Right hindlimb (tissue), 1 donor: ENCODE data around the gene CATSPER3.

Experiments
- DNase-seq: peaks from one replicate; pipeline ENCODE4 v3.0.0-alpha.2; 2018

The CATSPER3 gene

DNA sequence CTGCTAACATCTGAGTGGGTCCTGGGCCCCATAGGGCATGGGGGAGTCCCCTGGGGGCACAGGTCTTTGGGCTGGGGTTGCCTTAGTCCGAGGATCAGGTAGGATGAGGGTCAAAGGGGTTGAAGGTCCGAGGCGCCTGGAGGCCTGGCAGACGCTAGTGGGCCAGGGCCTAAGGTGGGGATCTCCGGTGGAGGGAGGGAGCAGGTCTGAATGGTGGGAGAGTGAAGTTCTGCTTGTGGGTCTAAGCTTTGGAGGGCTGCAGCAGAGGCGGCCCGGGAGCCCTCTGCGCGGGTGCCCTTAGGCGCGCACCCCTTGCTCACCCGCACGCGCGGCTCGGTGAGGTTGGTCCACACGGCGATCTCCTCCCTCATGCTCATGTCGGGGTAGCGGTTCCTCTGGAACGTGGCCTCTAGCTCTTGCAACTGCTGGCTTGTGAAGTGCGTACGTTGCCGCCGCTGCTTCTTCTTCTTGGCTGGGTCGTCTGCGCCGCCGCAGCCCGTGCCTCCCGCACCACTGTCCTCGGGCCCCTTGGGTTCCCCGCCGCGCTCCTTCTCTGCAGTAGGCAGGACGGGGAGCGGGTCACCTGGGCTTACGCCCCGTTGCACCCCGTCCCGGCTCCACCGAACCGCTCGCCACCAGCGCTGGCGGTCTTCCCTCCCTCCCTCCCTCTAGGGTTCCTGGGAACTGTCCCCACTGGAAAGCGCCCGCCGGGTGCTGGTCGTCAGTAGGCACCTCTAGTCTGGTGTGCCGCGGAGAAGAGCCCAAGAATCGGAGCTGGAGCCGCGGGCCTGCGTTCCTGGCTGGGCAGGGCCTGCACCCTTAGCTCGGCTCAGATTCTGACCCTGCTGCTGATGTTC is 63.5 kb downstream of the CATSPER3 start:
- peak; percentile 51 for DNase-seq

DNA sequence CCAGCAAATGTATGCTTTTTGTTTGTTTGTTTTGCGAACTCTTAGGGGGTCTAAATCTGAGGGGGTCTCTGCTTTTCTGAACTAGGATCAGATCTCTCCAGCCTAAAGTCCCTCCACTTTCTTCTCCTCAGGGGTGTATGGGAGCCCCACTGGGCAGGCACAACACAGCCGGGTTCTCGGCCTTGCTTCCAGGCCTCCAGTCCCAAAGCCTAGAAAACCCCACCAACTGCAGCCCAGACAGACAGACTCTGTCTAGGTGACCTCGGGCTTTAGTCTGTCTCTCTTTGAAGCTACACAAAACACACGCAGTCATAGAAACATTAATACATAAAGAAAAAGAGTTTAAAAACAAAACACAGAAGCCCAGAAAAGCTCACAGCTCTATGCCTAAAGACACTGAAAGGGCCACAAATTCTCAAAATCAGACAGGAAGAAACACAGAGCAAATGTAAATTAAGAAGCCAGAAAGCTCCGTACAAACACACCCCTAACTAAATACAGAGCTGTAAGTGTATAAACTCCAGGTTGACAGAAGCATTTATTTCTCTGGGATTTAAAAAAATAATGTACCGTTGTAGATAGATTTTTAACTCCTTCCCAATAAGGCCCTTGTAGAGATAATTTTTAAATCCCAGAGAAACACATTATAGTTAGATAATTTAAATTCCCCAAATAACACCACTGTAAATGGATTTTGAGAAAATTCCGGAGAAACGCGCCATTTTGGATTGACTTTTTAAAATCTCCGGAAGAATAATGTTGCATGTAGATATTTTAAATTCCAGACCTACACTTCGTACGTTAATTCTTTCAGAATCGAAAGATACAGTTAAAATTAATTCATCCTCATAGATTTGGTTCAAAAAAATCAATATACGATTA is 64.3 kb downstream of the CATSPER3 start:
- peak; percentile 43 for DNase-seq

DNA sequence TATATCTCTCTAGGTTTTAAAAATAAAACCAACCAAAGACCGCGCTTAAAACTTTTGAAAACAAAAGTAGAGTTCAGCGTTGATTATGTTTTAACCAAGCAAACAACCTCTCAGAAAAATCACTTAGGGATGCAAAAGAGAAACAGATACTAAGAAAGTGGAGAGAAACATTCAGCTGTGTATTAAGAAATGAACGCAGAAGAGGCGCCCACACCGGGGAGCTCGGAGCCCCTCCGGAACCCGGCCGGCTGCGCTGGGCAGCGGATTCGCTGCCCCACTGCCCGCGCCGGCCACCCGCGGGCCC is 64.9 kb downstream of the CATSPER3 start:
- no peak for DNase-seq

DNA sequence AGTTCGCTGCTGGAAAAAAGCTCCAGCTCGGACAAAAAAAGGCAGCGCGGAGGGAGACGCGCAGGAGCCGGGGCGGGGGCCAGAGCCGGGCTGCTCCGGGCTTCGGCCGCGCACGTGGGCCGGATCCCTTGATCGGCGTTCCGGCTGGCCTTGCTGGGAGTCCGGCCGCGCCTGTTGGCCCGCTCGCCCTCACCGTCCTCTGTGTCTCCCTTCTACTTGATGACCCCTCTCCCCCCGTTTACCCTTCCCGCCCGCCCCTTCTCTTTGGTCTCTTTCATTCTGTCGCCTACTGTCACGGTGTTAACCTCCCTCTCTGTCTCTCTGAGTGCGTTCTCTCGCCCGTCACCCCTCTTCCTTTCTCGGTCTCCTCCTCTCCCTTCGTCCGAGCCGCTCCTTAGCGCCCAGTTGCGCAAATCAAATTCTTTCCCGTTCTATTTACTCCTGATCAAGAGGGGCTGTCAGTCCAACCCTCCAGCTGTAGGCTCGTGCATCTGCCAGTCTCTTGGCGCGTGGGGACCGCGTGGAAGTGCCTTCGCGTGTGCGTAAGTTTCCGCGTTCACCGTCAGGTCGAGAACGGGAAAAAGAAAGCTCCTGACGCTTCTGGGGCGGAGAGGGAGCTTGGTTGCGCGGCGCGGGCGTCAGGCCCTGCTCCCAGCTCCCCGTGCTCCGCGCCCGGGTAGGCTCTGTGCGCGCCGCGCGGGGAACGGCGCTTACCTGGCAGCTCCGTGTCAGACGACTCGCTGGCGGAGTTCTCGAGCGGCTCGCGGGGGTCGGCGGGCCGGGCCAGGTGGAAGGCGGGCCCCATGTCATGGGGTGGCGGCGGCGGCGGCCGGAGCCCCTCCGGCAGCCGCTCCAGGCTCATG is 65.5 kb downstream of the CATSPER3 start:
- peak; percentile 61 for DNase-seq

DNA sequence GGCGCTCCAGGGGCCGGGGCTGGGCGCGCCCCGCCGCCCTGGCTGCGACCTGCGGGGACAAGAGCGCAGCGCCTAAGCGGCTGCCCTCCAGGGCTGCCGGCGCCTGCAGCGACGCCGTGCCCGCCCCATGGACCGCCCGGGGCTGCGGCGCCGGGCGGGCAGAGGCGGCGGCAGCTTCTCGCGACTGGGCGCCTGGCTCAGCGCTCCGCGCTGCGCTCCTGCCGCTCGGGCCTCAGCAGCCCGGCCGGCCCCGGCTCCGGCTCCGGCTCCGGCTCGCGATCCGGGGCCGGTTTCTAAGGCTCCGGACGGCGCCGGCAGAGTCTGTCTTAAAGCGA is 66.2 kb downstream of the CATSPER3 start, which contains the start of gene PITX1:
Gene PITX1, minus strand, starts transcription at position 328 of the 335 bp plus-strand sequence. CDS start 347 bp downstream, outside the sequence.
- peak; percentile 26 for DNase-seq

DNA sequence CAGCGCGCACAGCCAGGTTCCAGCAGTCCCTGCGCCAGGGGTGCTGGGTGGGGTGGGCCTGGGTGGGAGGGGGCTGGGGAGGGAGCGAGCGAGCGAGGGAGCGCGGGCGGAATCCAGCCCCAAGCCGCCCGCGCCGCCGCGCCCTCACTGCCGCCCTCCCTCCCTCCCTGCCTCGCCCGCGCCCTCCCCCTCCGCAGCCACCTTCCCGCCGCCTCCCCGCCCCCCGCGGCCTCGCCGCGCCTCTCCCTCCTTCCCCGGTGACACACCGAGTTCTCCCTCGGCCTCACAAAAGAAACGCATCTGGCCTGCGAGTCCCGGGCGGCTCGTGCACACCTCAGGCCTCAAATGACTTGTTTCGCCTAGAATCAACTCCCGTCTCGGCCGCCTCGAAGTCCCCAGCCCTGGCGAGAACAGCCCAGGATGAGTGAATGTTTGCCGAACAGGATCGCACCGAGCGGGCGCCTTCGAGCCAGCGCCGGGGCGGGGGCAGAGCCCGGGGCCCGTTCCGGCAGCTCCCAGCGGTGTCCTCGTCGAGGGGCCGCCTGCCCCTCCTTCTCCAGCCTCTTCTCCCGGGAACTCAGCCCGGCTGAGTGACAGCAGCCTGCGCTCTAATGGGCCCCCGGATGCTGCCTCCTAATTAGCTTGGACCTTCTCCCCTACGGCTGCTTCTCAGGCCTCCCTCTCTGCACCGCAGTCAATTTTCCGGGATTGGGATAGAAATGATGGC is 66.7 kb downstream of the CATSPER3 start:
- peak; percentile 85 for DNase-seq

DNA sequence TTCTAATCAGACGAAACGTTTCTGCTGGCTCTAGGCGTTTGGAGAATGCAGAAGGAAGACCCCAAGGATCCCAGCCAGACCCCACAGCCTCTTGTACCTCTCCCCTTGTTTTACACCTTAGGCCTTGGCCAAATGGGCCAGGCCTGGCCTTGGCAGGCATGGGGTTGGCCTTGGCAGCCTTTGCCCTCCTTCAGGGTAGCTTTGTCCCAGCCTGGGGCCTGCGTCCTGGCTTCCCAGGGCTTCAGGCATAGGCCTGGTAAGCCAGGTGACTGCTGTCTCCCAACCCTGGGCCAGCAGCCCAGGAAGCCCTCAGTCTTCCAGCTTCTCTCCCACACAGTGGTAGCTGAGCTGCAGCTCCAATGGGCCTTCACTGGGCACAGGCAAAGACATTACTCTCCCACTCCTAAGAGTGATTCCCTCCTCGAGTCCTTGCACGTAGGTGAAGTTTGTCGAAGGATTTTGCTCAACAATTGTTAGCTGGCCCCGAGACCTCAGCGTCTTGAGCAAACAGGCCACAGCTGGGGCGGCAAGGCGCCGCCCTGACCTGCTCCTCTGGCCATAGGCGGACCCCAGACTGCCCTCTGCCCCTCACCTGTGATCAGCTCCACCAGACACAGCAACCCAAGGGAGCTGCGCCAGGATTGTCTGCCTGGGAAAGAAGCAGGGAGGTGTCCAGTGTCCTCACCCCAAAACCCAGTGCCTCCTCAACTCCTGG is 67.4 kb downstream of the CATSPER3 start:
- DNase-seq = no peak

DNA sequence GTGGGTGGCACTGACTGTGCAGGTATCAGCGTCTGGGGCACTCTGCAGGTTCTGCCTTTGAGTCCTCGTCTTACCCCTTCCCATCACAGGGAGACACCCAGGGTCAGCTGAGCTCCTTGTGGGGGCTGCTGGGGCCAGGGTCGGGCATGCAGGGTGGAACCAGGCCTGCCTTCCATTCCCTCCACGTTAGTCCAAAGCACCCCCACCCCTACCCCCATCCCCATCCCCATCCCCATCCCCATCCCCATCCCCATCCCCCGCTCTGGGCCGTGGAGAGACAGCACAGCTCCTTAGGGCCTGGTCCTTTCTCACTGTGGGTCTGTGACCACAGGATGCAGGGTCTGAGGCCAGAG is 67.9 kb downstream of the CATSPER3 start:
- no peak for DNase-seq

DNA sequence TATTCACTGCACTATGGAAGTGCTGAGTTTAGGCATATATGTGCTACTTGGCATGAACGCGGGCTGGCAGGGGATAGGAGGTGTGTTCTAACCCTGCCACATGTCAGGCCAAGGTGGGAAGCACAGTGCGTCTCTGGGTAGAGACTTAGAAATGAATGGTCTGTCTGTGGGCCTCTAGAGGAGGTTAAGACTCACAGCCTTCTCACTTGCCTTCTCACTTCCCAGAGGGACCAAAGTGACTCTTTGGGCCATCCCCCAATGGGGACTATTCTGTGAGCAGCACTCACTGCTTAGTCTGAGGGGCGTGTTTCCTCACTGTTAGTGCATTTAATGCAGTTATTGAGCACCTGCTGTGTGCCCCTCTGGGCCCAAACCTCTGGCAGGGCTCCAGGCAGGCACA is 68.7 kb downstream of the CATSPER3 start:
- DNase-seq = no peak

DNA sequence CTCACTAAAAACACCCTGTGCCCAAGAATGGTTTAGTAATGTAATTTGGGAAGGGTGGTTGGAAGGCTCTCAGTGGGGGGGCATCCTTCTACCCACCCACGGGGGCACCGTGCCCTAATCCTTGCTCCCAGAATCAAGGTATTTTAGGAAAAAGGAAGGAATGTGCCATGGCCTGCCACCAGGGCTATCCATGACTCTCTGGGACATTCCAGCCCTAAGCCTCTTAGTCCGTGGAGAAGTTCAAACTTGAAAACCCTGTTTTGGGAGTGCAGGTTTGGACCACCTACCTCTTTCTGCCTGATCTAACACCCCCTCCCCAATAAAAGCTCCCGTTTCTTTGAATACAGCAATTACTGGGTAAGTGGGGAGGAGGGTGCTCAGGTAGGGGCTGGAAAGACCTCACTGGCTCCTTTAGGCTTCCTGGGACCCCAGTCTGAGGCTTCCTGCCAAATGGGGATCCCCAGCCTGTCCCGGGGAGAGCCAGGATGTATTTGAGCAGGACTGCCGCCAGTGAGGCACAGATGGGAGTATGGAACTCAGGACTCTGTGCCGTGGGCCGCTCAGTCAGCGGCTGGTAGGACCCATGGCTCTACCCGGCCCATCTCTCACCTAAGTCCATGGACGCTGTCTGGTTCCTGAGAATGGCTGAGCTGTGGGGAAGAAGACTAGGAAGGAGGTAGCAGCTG is 70.0 kb downstream of the CATSPER3 start:
- DNase-seq = no peak

DNA sequence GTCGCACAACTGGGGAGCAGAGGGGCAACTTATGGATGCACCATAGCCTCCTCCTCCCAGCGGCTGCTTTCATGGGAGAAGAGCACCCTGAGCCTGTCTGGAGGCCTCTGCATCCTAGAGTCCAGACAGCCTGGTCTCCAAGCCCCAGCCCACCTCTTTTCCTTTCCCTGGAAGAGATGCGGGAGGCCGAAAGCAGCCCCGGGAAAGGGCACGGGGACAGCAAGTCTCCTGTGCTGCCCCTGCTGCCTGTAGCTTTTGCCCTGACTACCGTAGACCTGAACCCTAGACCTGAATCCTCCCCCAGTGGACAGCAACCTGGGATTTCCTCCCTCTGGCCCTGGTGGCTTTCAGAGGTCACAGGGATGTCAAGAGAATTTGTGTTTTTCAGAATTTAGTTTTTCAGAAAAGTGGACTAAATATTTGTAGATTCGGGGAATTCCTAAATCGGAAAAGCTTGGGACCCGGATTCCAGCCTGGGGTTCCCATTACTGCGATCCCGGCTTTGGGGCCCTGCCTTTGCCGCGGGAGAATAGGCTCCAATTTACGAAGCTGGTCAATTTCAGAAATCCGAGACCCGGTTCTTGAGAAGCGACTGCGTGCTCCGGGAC is 70.6 kb downstream of the CATSPER3 start:
- DNase-seq = no peak

DNA sequence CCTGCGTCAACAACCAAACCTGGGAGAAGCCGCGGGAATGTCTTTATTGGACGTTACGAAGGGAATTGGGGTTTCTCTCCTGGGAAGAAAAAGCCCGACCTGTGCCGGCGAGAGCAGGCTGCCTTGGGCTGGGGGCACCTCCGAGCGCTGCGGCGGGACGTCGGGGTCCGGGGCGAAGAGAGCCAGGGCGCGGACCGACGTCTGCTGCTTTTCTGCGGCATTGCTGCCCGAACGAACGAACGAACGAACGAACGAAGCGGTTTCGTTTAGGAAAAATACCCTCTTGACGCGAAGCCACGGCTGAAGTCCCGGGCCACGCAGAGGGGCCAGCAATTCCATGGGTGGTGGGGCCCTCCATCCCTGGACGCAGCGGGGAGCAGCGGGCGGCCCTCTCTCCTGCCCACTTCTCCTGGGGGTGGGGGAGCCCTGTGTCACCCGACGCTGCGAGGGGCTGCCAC is 71.1 kb downstream of the CATSPER3 start:
- no peak for DNase-seq

DNA sequence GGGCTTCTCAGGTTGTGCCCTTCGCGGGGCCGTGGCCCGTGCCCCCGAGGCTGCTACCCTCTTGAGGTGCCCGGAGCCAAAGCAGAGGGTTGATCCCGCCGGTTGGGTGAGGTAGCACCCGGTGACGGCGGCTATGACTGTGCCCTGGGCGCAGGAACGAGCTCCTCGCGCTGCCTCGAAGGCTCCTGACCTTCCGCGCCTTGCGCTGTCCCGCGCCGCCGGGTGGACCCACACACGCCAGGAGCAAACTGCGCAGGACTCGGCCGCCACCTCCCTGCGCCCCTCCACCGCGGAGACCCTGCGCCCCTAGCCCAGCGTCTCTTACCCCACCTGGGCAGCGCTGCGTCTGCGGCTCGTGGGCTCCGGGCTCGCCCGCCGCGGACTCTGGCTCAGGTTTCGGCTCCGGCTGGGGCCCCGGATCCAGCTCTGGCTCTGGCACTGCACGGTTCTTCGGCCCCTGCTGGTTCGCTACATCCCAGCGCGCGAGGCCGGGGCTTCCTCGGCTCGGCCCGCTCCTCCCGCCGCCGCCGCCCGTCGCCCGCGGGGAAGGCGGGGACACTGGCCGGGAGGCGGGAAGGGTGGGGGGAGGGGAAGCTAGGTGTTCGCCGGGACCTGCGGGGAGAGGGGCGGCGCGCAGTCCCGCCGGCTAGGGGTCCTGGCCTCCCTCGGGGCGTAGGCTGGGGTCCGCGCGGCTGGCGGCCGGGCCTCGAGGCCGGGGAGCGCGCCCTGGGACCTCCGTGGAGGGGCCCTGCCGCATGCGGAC is 71.7 kb downstream of the CATSPER3 start:
- DNase-seq = no peak

DNA sequence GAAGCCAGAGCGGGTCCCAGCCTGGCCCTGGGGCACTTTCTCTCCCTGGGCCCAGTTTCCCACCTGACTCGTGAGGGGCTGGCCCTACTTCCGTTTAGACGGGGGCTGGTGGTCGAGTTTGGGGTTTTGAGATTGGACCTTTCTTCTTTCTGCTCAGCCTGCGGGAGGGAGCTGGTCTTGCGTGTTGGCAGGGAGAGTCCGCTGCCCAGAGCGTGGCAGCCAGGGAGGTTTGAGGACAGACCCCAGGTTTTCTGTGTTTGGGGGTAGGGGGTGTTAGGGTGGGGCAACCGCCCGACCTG is 72.3 kb downstream of the CATSPER3 start:
- DNase-seq = no peak

DNA sequence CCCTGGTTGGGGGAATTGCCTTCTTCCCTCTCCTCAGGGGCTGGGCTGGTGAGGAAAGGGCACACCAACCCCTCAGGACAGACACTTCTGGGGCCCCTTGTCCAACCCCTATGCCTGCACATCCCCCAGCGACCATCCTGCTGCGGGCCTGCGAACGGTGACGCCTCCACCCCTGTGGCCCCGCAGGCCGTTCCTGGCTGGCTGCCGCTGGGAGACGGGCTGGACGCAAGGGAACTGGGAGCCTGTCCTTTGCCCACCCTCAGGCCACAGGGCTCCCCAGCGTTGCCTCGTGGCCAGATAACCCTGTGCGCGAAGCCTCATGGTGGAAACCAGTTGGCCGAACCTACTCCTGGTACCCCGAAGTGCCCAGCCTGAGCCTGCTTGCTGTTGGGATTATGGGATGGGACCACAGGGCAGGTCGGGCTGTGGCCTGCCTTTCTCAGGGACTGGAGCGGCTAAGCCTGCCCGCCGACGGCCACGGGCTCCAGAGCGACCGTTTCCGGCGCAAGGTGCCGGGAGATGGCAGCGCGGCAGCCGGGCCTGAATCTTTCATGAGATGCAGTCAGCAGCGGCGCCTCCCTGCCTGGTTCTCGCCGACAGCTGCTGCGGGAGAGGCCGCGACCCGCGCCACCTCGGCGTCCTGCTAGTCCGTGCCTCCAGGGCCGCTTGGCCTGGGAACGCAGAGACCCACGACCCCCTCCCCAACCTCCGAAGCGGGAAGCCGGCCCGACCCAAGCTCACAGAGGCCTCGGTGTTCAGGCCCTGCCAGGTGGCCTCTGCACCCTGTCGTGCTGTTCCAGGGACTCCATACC is 72.8 kb downstream of the CATSPER3 start:
- DNase-seq = no peak

DNA sequence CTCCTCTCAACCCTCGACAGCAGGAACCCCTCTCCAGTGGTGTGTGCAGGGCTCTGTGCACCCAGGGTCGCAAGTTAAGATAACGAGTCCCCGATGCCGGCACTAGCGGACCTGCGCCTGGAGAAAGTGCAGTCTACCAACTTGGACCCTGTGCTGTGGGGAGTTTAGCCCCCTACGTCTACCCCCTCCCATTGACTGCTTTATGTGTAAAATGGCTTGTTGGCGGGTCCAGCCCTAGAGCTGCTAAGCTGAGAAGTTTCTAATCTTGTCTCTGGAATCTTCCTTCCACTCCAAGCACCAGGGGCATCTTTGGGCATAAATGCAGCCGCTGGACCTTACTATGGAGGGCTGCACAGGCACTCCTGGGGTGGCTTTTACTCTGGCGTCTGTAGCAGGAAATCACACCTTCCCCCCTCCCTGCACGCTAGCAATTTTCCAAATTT is 73.5 kb downstream of the CATSPER3 start:
- DNase-seq = no peak

DNA sequence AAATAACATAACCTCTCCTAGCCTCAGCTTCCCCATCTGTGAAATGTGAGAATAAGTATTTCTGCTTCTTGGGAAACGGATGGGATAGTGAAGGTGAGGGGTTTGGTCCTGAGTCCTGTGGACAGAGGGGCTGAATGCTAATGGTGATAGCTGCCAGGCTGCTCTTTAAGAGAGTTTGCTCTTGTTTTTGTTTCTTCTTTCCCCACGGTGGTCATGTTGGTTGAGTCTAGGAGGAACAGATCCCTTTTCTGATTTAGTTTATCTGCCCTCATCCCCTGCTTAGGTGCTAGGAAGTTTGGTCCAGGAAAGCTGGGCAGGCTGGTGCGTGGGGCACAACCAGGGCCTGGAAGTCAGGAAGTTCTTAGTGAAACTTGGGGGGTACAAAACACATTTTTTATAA is 74.0 kb downstream of the CATSPER3 start:
- no peak for DNase-seq

DNA sequence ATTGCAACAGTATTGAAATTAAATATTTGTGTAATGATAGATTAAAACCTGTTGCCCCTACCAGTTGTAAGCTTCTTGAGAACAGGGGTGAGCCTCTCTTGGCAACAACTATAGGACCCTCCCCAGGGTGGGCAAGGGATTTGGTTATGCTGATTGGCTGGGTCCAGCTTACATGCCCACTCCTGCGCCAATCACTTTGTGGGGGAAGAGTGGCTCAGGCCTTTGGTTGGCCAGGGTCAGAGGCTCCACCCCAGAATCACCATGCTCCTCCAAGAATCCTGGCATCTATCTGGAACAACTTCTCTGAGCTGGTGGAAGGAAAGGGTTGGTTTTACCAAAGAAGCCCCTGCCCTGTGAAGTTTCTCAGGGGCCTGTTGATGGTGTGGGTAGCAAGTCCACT is 74.9 kb downstream of the CATSPER3 start:
- no peak for DNase-seq

DNA sequence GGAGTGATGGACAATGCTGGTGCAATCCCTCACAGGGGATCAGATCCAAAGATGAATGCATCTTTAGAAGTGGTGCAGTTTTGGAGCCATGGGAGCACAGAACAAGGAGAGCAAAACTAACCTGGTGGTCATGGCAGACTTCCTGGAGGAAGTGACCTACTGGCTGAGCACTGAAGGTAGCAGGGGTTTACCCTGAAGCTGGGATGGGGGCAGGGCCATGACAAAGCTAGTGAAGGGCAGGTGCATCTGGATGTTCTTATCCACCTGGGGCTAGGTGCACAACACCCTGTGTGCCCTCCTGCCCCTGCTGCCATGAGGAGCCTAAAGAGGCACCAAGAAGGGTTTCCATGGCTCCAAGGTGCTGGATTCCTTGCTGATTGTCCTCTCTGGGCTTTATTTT is 77.8 kb downstream of the CATSPER3 start:
- no peak for DNase-seq
